Peyer's patch (tissue), 4 donors: ENCODE results near the gene SYT13.

Source experiments
- POLR2A ChIP-seq, 2 donors: fragments of 450-650 bp; IDR thresholded peaks; one replicate each; pipeline ENCODE4 v1.5.1; 2017; ENCODE audit warnings: antibody characterized with exemption in 2 of 2, mild to moderate bottlenecking in 2 of 2, moderate library complexity in 2 of 2
- TF ChIP-seq, protein P1 (sequence below), 6 experiments: fragments of 450-650 bp in 4 of 6; fragments of 200-600 bp in 2 of 6; sonication (generic) in 1 of 6; IDR thresholded peaks; one replicate each; pipeline ENCODE4 v1.5.1; 2017 to 2019; ENCODE audit warnings: antibody characterized with exemption in 6 of 6, mild to moderate bottlenecking in 3 of 6, moderate library complexity in 1 of 6

DNA sequence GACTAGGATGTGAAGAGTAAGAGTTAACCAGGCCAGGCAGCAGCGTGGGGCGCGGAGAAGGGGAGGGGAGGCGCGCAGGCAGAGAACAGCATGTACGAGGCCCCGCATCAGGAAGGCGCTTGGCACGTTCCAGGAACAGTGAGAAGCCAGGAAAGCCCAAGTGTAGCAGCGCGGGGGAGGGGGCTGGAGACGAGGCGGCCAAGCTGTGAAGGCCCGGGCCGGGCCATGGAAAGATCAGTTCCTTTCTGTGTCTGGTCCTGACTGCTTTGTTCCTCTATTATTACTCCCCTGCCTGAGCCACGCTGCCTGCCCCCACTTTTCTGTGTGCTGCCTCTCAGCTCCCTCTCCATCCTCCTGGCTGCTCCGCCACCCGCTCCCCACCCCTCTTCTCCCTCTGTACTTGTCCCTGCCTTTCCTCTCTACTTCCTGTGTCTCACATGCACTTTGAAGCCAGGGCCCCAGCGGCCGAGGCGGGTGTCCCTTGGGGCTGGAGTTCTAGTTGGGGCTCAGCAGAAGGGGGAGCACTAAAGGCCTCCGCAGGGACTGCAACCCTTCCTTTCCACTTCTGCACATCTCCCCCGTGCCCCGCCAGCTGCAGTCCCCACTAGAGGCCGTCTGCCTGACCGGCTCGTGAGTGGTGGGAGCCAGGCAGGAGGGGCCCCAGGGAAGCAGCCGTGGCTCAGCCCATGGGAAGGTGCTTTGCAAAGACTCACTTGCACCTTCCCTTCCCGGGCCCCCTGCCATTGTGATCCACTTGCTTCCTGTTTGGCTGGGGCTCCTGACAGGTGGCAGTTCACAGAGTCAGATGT, 76.0 kb downstream of the SYT13 start:
- TF ChIP-seq, protein P1, sequence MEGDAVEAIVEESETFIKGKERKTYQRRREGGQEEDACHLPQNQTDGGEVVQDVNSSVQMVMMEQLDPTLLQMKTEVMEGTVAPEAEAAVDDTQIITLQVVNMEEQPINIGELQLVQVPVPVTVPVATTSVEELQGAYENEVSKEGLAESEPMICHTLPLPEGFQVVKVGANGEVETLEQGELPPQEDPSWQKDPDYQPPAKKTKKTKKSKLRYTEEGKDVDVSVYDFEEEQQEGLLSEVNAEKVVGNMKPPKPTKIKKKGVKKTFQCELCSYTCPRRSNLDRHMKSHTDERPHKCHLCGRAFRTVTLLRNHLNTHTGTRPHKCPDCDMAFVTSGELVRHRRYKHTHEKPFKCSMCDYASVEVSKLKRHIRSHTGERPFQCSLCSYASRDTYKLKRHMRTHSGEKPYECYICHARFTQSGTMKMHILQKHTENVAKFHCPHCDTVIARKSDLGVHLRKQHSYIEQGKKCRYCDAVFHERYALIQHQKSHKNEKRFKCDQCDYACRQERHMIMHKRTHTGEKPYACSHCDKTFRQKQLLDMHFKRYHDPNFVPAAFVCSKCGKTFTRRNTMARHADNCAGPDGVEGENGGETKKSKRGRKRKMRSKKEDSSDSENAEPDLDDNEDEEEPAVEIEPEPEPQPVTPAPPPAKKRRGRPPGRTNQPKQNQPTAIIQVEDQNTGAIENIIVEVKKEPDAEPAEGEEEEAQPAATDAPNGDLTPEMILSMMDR (IDR thresholded peaks at IDR 0.05) = no peak
- no peak for TF ChIP-seq POLR2A (IDR thresholded peaks at IDR 0.05)
